Dedifferentiated amniotic fluid mesenchymal stem cell (primary cell): Measurements from ENCODE around the gene ZNF665.
"Not testable (repeated sequence)": the region's sequence is repeated elsewhere in the genome, so short reads cannot be mapped to it uniquely, and the experiment has no call there.

ENCODE experiments used
- DNase-seq: peaks from one replicate; pipeline ENCODE4 v3.0.0-alpha.2; 2016; ENCODE audit errors: extremely low spot score

ZNF665 gene

GRCh38 chr19:53157626-53158025, 35.5 kb downstream of the ZNF665 start:
- DNase-seq = no peak

GRCh38 chr19:53156850-53157249, 36.3 kb downstream of the ZNF665 start:
- DNase-seq = no peak

GRCh38 chr19:53147645-53148044, 45.5 kb downstream of the ZNF665 start:
- no peak for DNase-seq

DNA sequence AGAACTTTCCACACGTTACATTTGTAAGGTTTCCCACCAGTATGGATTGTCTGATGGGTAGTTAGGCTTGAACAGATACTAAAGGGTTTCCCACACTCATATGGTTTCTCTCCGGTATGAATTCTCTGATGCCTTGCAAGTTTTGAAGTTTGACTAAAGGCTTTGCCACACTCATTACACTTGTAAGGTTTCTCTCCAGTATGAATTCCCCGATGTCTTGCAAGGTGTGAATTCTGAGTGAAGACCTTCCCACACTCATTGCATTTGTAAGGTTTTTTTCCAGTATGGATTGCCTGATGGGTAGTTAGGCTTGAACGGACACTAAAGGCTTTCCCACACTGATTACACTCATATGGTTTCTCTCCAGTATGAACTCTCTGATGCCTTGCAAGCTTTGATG, 52.8 kb downstream of the ZNF665 start:
- no peak for DNase-seq

DNA sequence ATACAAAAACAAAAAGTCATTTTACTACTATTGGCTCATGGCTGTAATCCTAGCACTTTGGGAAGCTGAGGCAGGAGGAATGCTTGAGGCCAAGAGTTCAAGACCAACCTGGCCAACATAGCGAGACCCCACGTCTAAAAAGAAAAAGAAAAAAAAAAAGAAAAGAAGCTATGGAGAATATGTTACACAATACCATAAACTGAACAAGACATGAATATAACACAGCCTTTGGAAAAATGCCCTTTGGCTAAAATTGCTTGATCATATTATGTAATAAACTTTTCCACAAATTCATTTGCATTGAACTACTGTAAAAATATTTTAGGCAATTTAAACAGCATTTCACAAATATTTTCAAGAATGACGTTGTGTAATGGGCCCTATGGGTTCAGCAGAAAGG, 56.7 kb downstream of the ZNF665 start:
- no peak for DNase-seq

- peak; percentile 57 for DNase-seq
These were observed 60.8 kb downstream of the ZNF665 start, which contains the start of gene ZNF415 for GRCh38 chr19:53132141-53132991. ZNF415 (minus strand) TSS chr19:53132910; CDS start chr19:53122676, 10,234 bp downstream.

GRCh38 chr19:53131727-53132126, 61.4 kb downstream of the ZNF665 start:
- DNase-seq = no peak

GRCh38 chr19:53131085-53131590, 62.0 kb downstream of the ZNF665 start:
- DNase-seq = no peak

GRCh38 chr19:53130506-53130905, 62.7 kb downstream of the ZNF665 start:
- DNase-seq = no peak

DNA sequence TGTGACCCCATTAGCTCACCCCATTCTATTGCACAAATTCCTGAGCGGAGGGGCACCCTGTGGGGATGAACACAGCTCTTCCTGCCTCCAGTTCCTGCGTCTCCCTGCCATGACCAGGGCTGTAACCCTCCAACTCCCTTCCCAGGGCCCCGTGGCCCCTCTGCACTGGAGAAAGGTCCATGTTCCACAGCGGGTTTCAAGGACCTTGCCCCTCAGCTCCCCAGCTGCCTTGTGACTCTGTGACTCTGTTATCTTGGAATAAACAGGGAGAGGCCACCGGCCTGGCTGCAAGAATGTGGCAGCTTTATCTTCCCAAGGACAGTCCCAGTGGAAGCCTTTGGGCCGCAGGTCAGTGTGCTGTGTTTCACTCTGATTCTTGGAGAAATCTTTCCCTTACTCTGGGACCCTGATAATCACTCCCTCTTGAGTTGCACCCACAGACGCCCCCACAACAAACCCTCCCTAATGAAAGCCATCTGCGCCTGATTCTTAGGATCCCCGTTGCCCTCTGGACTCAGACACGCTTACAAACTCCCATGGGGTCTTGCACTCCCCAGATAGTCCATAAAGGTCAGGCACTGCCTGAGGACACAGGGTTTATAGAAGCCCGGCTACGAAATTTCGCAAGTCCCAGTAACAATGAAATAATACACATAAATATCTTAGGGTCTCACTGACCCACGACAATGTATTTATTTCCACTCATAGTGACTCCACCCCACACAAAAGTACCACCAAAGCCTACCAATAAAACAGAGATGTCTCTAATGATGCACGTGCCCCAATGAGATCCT, 66.2 kb downstream of the ZNF665 start:
- not testable (repeated sequence) for DNase-seq

GRCh38 chr19:53123400-53123799, 69.8 kb downstream of the ZNF665 start:
- DNase-seq = no peak
